K562 (cell line): ENCODE measurements around the gene COX6A2.

Source experiments
- ELF2 ChIP-seq: fragments of 250-450 bp; sonication (Bioruptor Pico); IDR thresholded peaks from 2 replicates; pipeline ENCODE4 v1.5.0; 2021; ENCODE audit warnings: mild to moderate bottlenecking
- GATA2 ChIP-seq: sonication (generic); formaldehyde crosslinking; IDR thresholded peaks from 2 replicates; pipeline ENCODE4 v1.4.0; 2020; ENCODE audit warnings: mild to moderate bottlenecking, missing genetic modification reagents
- POLR2A ChIP-seq: fragments of 450-650 bp; conservative IDR thresholded peaks from 2 replicates; pipeline ENCODE4 v1.6.1; 2016
- POLR2AphosphoS2 ChIP-seq: IDR thresholded peaks from 2 replicates; pipeline ENCODE4 v1.6.1; 2012; ENCODE audit warnings: low read length, improper control_type of control experiment
- SRSF9 ChIP-seq: fragments of 200-400 bp; formaldehyde crosslinking; IDR thresholded peaks from 2 replicates; pipeline ENCODE4 v1.6.1; 2017; ENCODE audit warnings: low read depth, low read length, borderline replicate concordance
- ZBTB17 ChIP-seq: fragments of 450-650 bp; formaldehyde crosslinking; IDR thresholded peaks from 2 replicates; pipeline ENCODE4 v1.4.0; 2020; ENCODE audit warnings: mild to moderate bottlenecking
- ZFX ChIP-seq: sonication (generic); formaldehyde crosslinking; IDR thresholded peaks from 2 replicates; pipeline ENCODE4 v1.8.0; 2022; ENCODE audit warnings: mild to moderate bottlenecking, missing genetic modification reagents, moderate library complexity
- TF ChIP-seq, protein P1 (sequence below): fragments of 200-600 bp; sonication (generic); IDR thresholded peaks from one replicate; pipeline ENCODE4 v1.6.1; 2012; ENCODE audit warnings: mild to moderate bottlenecking, low read depth, low read length, inconsistent platforms

DNA sequence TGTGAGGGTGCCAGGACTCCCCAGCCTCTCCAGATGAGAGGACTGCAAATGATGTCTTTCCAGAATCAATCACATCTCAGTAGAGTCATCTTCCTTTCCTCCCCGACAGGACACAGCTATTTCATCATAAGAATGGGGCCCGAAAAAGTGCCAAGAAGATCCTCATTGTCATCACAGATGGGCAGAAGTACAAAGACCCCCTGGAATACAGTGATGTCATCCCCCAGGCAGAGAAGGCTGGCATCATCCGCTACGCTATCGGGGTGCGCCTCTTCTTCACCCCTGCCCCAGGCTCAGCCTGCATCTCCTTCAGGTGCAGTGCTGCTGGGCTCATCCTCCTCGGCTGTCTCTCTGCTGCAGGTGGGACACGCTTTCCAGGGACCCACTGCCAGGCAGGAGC is 20.8 kb downstream of the COX6A2 start:
- no peak for TF ChIP-seq POLR2A
- TF ChIP-seq GATA2: no peak
- TF ChIP-seq ZFX: no peak
- TF ChIP-seq, protein P1, sequence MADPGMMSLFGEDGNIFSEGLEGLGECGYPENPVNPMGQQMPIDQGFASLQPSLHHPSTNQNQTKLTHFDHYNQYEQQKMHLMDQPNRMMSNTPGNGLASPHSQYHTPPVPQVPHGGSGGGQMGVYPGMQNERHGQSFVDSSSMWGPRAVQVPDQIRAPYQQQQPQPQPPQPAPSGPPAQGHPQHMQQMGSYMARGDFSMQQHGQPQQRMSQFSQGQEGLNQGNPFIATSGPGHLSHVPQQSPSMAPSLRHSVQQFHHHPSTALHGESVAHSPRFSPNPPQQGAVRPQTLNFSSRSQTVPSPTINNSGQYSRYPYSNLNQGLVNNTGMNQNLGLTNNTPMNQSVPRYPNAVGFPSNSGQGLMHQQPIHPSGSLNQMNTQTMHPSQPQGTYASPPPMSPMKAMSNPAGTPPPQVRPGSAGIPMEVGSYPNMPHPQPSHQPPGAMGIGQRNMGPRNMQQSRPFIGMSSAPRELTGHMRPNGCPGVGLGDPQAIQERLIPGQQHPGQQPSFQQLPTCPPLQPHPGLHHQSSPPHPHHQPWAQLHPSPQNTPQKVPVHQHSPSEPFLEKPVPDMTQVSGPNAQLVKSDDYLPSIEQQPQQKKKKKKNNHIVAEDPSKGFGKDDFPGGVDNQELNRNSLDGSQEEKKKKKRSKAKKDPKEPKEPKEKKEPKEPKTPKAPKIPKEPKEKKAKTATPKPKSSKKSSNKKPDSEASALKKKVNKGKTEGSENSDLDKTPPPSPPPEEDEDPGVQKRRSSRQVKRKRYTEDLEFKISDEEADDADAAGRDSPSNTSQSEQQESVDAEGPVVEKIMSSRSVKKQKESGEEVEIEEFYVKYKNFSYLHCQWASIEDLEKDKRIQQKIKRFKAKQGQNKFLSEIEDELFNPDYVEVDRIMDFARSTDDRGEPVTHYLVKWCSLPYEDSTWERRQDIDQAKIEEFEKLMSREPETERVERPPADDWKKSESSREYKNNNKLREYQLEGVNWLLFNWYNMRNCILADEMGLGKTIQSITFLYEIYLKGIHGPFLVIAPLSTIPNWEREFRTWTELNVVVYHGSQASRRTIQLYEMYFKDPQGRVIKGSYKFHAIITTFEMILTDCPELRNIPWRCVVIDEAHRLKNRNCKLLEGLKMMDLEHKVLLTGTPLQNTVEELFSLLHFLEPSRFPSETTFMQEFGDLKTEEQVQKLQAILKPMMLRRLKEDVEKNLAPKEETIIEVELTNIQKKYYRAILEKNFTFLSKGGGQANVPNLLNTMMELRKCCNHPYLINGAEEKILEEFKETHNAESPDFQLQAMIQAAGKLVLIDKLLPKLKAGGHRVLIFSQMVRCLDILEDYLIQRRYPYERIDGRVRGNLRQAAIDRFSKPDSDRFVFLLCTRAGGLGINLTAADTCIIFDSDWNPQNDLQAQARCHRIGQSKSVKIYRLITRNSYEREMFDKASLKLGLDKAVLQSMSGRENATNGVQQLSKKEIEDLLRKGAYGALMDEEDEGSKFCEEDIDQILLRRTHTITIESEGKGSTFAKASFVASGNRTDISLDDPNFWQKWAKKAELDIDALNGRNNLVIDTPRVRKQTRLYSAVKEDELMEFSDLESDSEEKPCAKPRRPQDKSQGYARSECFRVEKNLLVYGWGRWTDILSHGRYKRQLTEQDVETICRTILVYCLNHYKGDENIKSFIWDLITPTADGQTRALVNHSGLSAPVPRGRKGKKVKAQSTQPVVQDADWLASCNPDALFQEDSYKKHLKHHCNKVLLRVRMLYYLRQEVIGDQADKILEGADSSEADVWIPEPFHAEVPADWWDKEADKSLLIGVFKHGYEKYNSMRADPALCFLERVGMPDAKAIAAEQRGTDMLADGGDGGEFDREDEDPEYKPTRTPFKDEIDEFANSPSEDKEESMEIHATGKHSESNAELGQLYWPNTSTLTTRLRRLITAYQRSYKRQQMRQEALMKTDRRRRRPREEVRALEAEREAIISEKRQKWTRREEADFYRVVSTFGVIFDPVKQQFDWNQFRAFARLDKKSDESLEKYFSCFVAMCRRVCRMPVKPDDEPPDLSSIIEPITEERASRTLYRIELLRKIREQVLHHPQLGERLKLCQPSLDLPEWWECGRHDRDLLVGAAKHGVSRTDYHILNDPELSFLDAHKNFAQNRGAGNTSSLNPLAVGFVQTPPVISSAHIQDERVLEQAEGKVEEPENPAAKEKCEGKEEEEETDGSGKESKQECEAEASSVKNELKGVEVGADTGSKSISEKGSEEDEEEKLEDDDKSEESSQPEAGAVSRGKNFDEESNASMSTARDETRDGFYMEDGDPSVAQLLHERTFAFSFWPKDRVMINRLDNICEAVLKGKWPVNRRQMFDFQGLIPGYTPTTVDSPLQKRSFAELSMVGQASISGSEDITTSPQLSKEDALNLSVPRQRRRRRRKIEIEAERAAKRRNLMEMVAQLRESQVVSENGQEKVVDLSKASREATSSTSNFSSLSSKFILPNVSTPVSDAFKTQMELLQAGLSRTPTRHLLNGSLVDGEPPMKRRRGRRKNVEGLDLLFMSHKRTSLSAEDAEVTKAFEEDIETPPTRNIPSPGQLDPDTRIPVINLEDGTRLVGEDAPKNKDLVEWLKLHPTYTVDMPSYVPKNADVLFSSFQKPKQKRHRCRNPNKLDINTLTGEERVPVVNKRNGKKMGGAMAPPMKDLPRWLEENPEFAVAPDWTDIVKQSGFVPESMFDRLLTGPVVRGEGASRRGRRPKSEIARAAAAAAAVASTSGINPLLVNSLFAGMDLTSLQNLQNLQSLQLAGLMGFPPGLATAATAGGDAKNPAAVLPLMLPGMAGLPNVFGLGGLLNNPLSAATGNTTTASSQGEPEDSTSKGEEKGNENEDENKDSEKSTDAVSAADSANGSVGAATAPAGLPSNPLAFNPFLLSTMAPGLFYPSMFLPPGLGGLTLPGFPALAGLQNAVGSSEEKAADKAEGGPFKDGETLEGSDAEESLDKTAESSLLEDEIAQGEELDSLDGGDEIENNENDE: no peak
- no peak for TF ChIP-seq SRSF9
- no peak for TF ChIP-seq ZBTB17
- no peak for TF ChIP-seq POLR2AphosphoS2
- no peak for TF ChIP-seq ELF2
